Measurements from ENCODE around the gene NAP1L4.
A peak's percentile ranks its signal among the peaks of the same experiment; 100 is the strongest.

The NAP1L4 gene

DNA sequence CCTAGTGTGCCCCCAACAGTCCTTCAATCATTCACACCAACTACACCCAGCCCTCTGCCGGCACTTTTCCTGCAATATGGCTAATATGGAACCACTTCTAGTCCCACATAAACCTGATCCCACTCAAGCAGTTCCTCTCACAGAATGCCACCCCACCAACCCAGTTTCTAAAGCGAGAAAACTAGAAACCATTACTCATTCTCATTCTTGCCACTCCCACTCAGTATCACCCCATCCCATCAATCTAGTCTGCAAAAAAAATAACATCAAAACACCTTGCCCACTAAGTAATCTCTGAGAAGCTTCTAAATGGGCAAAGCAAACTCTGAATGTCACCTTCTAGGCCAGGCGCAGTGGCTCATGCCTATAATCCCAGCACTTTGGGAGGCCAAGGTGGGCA, 17.9 kb downstream of the NAP1L4 start:
- FAIRE-seq, result no peak
- no peak for TF ChIP-seq POLR2A (IDR thresholded peaks at IDR 0.05; ENCODE audit: low read depth, low read length)
- DNase-seq (ENCODE audit: insufficient read length, low spot score), result no peak

- DNase-seq (ENCODE audit: insufficient read length, low spot score) (no peak), FAIRE-seq (no peak)
Measured at GRCh38 chr11:2968341-2968900, 23.7 kb downstream of the NAP1L4 start.

DNA sequence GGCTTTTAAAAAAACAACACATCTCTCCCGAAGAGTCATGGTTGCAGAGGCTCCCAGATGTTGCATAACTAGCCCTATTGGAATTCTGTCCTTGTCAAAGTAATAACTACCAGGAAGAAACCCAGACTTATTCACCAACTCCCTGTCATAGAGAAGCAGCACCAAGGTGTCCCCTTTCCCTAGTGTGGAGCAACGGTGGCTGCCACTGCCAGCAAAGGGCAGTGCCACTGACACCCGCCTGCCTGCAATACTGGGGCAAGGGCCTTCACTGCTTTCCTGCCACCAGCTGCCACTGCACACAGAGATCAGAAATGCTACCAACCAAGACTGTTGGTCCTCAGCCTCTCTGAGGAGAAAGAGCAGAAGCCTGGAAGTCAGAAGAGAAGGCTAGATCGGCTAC, 27.3 kb downstream of the NAP1L4 start:
- no peak for TF ChIP-seq POLR2A (IDR thresholded peaks at IDR 0.05; ENCODE audit: low read depth, low read length)
- FAIRE-seq (no peak), DNase-seq (ENCODE audit: insufficient read length, low spot score) (no peak)

More at GRCh38 chr11:2968341-2968900, 23.7 kb downstream of the NAP1L4 start:
- TF ChIP-seq POLR2A (IDR thresholded peaks at IDR 0.05; ENCODE audit: low read depth, low read length), result no peak

GRCh38 chr11:2963761-2964160, 28.4 kb downstream of the NAP1L4 start:
- FAIRE-seq (no peak), DNase-seq (ENCODE audit: insufficient read length, low spot score) (no peak)
- TF ChIP-seq POLR2A (IDR thresholded peaks at IDR 0.05; ENCODE audit: low read depth, low read length), result no peak

- FAIRE-seq, result no peak
Measured at GRCh38 chr11:2963112-2963754, 28.9 kb downstream of the NAP1L4 start.

DNA sequence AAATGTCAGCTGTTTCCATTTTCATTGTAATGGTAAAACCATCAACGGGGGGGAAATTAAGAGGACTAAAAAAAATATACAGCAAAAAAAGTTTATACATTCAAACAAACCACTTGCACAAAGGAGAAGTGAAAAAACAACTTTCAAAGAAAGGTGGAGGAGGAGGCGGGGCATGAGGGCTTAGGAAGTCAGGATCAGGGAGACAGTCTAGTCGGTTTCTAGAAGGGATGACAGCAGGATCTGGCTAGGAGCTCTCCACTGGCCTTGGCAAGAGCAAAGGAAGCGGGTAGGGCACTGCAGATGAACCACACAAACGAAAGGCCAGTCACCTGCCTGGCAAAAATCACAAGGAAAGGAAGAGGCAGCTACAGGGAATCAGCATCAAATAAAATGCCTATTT, 31.0 kb downstream of the NAP1L4 start:
- no peak for TF ChIP-seq POLR2A (IDR thresholded peaks at IDR 0.05; ENCODE audit: low read depth, low read length)
- FAIRE-seq (no peak), DNase-seq (ENCODE audit: insufficient read length, low spot score) (no peak)

More at GRCh38 chr11:2963112-2963754, 28.9 kb downstream of the NAP1L4 start:
- DNase-seq (ENCODE audit: insufficient read length, low spot score), result no peak
- TF ChIP-seq POLR2A (IDR thresholded peaks at IDR 0.05; ENCODE audit: low read depth, low read length), result no peak

DNA sequence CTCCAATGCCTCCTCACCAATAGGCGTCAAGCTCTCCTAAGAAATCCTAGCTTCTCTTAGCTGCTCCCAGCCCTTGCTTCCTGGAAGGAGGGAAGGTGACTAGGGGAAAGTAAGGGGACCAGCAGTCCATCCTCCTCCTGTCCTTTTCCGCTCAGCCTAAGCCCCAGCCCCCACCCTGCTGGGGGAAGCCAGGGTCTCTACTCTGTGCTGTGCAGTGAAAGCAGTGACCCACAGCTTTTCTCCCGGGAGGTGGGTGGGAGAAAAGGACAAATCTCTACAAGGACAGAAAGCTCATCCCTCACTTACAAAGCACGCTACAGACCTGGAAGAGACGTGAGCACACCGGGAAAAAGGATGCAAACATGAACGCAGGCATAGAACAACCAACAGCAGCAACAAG, 32.0 kb downstream of the NAP1L4 start:
- TF ChIP-seq POLR2A (IDR thresholded peaks at IDR 0.05; ENCODE audit: low read depth, low read length), result no peak
- FAIRE-seq (no peak), DNase-seq (ENCODE audit: insufficient read length, low spot score) (no peak)

DNA sequence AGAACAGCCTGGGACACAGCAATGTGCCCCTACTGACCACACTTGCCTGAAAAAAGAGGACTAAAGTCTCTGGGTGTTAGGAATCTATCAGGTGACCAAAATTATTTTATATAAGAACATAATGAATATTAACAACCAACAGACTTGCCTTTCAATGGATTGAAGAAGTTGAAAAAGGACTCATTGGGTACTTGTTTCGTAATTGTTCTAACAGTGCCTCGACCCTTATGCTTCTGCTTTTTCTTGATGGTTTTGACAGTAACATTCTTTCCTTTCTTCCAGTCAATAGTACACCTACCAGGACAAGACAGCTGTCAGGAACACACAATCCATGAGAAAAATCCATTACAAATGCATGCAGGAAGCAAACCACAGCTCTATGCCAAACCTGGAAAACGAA, 33.9 kb downstream of the NAP1L4 start:
- no peak for DNase-seq (ENCODE audit: insufficient read length, low spot score)
- FAIRE-seq, result no peak

GRCh38 chr11:2955906-2956476, 36.1 kb downstream of the NAP1L4 start:
- FAIRE-seq (no peak), DNase-seq (ENCODE audit: insufficient read length, low spot score) (no peak)
- no peak for TF ChIP-seq POLR2A (IDR thresholded peaks at IDR 0.05; ENCODE audit: low read depth, low read length)

More for the DNA sequence above, 33.9 kb downstream of the NAP1L4 start:
- no peak for TF ChIP-seq POLR2A (IDR thresholded peaks at IDR 0.05; ENCODE audit: low read depth, low read length)

- TF ChIP-seq POLR2A (IDR thresholded peaks at IDR 0.05; ENCODE audit: low read depth, low read length), result no peak
- DNase-seq (ENCODE audit: insufficient read length, low spot score), result no peak
Measured at GRCh38 chr11:2954263-2954662, 37.9 kb downstream of the NAP1L4 start.

DNA sequence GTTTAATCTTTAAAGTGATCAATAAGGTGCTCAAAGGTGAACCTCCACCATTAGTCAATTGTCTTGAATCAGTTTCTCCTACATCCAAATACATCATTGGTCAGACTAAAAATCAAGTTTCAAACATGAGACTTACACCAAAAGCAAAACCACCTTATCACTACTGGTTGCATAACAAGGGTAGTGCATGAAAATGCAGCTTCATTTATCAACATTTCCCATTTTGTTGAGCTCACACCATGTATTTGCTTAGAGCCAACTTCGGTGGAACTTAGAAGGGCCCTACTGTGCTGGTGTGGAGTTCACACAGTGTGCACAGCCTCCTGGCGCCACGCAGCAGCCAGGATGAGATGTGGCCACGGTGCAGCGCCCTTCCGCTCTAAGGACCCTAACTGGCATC, 39.8 kb downstream of the NAP1L4 start:
- no peak for FAIRE-seq
- TF ChIP-seq POLR2A (IDR thresholded peaks at IDR 0.05; ENCODE audit: low read depth, low read length), result no peak
- no peak for DNase-seq (ENCODE audit: insufficient read length, low spot score)

More at GRCh38 chr11:2954263-2954662, 37.9 kb downstream of the NAP1L4 start:
- FAIRE-seq, result no peak

- no peak for FAIRE-seq
- peak; percentile 45 for DNase-seq (ENCODE audit: insufficient read length, low spot score)
- no peak for TF ChIP-seq POLR2A (IDR thresholded peaks at IDR 0.05; ENCODE audit: low read depth, low read length)
Measured at GRCh38 chr11:2951231-2952110, 40.7 kb downstream of the NAP1L4 start.

GRCh38 chr11:2950825-2951224, 41.3 kb downstream of the NAP1L4 start:
- TF ChIP-seq POLR2A (IDR thresholded peaks at IDR 0.05; ENCODE audit: low read depth, low read length), result no peak
- FAIRE-seq (no peak), DNase-seq (ENCODE audit: insufficient read length, low spot score) (no peak)

DNA sequence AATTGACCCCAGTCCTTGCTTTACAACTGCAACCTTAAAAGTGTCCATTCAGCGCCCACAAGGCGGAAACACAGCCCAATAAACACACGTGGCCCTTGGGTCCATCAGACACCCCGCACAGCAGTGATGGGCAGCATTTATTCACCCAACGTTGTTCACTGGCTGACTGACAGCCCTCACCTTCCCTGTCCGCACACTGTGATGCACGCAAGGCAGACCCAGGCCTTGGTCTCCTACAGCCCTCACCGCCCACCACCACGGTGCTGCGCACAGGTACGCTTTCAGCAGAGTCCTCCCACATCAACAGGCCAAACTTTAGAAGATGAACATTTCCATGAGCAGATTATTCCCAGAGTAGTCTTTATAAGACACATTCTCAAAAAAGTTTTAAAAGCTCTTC, 42.2 kb downstream of the NAP1L4 start:
- no peak for TF ChIP-seq POLR2A (IDR thresholded peaks at IDR 0.05; ENCODE audit: low read depth, low read length)
- no peak for DNase-seq (ENCODE audit: insufficient read length, low spot score)
- no peak for FAIRE-seq
